ENCODE data around the gene PFKFB1.
"Not testable (repeated sequence)": the region's sequence is repeated elsewhere in the genome, so short reads cannot be mapped to it uniquely, and the experiment has no call there.

The PFKFB1 gene

DNA sequence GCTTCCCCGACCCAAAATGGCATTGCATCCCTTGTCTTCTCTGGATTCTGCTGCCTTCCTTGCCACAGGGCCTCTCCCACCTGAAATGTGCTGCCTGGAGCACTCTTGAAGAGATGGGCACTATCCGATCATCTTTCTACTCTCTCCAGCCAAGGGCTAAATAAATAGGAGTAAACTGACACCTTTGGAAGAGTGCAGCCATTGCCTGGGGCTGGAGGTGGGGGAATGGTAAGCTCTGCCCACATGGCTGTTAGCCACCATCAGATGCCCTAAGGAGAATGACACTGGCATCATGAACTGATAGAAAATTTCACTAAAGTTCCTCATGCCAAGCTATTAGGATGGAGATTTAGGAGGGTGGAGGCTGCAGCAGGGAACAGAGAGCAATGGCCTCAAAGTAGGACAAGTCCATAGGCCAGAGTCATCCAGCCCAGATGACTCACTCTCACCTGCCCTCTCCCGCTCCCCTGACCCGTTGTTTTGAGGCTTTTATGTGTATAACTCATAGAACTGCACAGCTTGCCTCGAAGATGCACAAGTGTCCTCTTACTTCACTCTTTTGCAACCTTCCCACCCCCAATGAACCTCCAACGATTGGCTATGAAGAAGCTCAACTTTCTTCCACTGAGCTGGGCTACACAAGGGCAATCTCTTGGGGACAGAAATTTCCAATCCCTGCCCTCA, 822 bp upstream of the PFKFB1 start:
- FAIRE-seq = no peak
- DNase-seq (ENCODE audit: insufficient read length, low spot score) = no peak

DNA sequence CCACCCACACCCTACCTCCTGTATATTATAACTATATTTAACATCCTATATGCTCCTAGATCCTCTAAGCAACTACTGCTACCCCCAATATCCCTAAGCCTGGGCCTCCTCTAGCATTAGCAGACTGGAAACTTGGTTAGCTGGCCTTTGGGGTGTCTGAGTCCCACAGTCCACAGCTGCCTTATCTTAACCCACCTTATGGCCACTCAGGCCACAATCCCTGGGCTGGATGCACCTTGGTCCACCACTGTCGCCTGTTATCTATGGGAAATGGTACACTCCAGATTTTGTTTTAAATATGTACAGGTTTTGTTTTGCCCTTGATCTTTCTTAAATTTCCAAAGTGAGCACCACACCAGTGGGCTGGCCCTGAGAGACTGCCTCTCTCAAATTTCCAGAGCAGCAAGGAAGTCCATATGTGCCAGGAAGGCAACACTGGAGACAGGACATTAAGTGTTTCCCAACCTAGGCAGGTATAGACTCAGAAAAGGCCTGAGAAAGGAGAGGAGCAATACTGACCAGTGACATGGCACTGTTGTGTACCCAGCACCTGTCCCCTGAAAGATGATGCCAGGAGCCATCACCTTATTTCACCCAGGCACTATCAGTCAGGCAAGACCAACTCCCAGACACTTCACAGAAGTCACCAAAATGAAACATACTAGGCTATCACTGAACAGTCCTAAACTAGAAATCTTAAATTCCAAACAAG, 921 bp downstream of the PFKFB1 start:
- FAIRE-seq (no peak), DNase-seq (ENCODE audit: insufficient read length, low spot score) (no peak)

DNA sequence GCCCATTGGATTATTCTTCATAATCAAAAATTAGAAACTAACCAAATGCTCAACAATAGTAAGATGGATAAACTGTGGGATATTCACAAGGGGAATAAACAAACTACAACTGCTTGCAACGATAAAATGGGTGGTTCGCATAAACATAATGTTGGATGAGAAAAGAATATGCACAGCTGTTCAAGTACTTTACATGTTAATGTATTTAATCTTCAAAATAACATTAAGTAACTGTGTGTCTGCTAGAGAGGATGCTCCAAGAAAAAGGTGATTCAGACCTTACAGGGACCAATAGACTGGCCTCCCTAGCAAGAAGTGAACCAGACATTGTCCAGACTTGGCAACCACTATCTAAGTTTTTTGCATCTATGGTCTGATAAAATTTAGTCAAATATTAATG, 2.3 kb downstream of the PFKFB1 start:
- DNase-seq (ENCODE audit: insufficient read length, low spot score) (no peak), FAIRE-seq (no peak)

DNA sequence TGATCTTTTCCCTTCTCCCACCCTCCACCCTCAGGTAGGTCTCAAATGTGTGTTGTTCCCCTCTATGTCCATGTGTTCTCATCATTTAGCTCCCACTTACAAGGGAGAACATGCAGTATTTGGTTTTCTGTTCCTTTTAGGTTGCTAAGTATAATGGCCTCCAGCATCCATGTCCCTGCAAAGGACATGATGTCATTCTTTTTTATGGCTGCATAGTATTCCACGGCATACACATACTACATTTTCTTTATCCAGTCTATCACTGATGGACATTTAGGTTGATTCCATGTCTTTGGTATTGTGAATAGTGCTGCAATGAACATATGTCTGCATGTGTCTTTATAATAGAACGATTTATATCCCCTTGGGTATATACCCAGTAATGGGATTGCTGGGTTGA, 10.7 kb downstream of the PFKFB1 start:
- DNase-seq (ENCODE audit: insufficient read length, low spot score); FAIRE-seq: not testable (repeated sequence)

DNA sequence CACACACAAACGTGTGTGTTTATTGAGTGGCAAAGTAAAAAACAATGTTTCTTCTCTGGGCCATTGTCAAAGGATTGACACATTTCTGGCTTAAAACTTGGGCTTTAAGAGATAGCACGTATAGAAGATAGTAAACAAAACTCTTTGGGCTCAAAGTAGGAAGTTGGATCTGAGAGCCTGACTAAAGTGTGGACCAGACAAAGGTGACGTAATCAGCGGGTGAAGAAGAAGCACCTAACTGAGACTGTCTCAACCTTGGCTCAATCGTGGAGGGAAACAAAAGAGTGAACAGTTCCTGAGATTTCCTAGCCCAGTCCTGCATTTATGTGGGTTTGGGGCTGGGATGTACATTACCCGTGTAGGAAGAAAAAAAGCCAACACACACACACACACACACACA, 13.7 kb downstream of the PFKFB1 start:
- DNase-seq (ENCODE audit: insufficient read length, low spot score) (no peak), FAIRE-seq (no peak)

DNA sequence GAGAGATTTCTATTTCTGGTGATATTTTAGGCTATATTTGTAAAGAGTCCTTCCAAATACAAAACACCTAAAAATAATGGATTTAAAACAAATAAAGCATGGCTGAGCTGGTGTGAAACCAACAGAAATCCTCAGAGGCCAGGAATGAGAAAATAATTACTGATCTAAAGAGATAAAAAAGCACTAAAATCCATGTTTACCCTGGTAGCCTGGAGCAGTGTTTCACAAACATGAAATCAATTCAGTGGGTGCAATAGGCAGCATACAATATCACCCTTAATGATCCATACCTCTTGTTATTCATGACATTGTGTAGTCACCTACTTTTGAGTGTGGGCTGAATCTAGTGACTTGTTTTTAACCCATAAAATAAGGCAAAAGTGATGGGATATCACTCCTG, 14.6 kb downstream of the PFKFB1 start:
- no peak for DNase-seq (ENCODE audit: insufficient read length, low spot score)
- FAIRE-seq = no peak

DNA sequence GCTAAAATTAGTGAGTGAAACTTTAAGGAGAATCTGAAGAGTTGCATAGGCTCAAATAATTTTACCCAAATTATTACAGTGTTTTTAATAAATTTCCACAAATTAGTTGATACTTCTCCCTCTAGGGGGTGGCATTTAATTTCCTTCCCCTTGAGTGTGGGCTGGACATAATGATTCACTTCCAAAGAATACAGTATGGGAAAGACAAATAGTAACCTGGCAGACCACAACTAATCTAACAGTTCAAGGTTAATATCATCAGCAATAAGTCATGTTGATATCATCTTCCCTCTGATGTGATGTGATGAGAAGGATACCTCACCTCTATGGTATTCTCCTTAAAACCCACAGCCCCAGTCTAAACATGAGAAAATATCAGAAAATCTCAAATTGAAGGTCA, 15.5 kb downstream of the PFKFB1 start:
- no peak for FAIRE-seq

DNA sequence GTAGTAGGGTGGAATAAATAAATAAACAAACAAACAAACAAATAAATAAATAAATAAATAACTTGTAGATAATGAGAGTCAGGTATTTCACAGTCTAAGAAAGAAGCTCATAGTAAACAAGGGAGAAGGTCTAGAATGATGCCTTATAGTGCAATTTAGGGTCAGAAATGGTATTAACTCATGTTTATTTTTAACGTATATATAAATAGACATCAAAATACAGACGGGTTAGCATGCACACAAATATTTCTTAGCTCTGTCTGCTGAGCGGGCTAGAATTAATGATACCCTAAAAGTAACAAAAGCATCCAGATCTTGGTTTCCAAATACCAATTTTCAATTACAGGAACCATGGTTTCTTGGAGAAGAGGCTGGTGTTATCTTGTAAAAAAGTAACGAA, 16.6 kb downstream of the PFKFB1 start:
- no peak for DNase-seq (ENCODE audit: insufficient read length, low spot score)
- no peak for FAIRE-seq

More for the DNA sequence above, 15.5 kb downstream of the PFKFB1 start:
- DNase-seq (ENCODE audit: insufficient read length, low spot score) = no peak

DNA sequence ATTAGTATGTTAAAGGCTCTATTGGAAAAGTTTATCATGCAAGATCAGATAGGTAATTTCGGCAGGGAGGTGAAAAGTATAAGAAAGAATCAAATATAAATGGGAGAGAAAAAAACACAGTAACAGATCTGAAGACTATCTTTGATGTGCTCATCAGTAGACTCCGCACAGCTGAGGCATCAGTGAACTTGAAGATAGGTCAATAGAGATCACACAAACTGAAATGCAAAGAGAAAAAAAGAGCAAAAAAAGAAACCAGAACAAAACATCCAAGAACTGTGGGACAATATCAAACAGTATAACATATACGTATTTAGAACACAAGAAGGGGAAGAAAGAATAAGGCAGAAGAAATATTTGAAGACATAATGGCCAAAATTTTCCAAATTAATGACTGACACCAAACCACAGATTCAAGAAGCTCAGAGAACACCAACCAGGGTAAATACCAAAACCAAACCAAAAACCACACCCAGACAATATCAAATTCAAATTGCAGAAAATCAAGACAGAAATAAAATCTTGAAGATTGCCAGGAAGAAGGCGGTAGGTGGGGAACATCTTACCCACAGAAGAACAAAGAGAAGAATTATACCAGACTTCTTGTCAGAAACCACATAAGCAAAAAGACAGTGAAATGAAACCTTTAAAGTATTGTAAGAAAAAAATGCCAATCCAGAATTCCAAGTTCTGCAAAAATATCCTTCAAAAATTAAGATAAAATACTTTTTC, 29.1 kb downstream of the PFKFB1 start:
- FAIRE-seq (no peak), DNase-seq (ENCODE audit: insufficient read length, low spot score) (no peak)

DNA sequence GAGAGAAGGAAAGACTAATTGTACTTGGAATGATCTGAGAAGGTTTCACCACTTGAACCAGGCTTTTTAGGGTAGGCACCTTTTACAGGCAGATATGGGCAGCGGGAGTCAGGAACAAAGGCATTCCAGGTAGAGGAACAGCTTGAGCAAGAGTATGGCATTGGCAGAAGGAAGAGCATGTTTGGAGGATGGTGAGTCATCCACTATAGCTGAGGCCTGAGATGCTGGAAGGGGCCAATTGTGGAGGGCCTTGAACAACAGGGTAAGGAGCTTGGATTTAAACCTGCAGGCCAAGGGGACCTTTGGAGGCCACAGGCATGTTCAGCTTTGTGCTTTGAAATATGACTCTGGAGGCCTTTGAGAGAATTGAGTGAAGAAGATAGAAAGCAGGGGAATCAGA, 32.2 kb downstream of the PFKFB1 start:
- FAIRE-seq (no peak), DNase-seq (ENCODE audit: insufficient read length, low spot score) (no peak)

DNA sequence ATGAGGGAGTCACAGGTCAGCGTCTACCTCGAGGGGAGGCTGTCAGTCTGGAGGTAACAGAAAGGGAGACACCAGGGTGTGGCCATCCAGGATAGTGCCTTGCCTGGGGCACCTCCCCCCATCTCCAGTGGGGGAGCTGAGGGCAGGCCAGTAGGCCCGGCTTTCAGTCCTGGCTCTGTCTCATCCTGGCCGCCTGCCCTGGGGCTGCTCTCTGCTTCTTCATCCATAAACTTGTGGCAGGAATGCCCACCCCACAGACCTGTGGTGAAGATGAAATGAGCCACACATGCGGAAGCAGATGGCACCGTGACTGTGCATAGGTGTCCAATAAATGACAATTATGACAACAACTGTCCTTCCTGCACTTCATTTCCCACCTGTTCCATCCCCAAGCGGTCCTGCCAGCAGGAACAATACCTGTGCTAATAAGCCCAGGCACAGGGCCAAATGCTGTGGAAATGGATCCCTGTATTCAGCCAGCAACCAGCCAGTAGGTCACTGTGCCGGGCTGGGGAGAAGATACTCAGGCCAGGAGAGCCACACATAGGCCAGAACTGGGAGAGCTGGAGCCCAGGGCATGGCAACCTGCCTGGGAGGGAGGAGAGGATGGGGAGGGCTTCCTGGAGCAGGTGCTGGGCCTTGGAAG, 43.1 kb downstream of the PFKFB1 start:
- no peak for FAIRE-seq

DNA sequence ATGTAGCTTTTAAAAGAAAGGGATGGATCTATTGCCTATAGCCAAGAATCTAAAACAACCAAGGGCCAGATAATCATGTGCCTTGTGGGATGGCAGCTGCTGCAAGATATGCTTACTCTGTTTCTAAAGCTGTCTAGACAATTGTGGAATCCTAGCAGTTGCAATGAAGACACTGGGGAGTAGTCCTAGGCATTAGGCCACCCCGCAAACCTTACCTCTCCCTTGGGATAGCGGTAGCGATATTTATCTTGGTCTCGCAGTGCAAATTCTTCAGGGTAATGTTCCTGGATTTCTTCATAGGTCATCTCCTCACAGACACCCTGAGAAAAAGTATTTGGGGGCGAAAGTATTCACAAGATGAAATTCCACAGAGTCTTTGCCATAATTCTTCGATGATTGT, 48.8 kb downstream of the PFKFB1 start:
- DNase-seq (ENCODE audit: insufficient read length, low spot score) = no peak
- no peak for FAIRE-seq

More for the DNA sequence above, 43.1 kb downstream of the PFKFB1 start:
- DNase-seq (ENCODE audit: insufficient read length, low spot score) = no peak

DNA sequence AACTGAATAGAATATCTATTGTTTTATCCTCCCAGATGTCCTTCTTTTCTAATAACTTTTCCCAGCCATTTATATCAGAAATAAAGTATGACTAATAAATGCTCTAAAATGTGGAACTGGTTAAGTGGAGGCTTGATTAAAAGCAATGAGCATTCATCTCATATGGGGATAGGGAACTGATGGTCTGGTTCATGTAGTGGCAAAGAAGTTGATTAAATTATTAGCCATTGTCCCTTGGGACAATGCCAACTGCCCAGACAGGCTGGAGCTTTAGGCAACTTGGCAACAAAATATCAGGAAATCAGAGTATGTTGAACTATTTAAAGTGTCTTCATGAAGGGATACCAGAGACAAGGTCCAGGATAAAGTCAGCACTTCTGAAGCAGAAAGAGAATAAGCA, 49.2 kb downstream of the PFKFB1 start:
- FAIRE-seq = no peak
- DNase-seq (ENCODE audit: insufficient read length, low spot score) = no peak

DNA sequence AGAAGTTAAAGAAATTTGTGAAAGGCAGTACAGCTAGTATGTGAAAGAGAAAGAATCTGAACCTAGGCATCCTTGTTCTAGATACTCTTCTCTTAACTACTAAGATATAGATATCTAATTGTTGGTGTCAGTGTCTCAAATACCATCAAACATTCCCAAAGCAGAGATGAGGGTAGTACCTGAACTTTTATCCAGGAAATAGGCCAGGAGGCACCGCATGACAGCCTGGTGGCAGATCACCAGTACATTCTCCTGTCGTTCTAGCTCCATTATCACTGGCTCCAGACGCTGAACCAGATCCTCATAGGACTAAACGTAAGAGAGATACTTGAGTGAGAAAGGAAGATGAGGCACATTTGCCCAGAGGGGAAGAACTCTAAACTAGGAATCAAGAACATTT, 56.6 kb downstream of the PFKFB1 start:
- FAIRE-seq = no peak

DNA sequence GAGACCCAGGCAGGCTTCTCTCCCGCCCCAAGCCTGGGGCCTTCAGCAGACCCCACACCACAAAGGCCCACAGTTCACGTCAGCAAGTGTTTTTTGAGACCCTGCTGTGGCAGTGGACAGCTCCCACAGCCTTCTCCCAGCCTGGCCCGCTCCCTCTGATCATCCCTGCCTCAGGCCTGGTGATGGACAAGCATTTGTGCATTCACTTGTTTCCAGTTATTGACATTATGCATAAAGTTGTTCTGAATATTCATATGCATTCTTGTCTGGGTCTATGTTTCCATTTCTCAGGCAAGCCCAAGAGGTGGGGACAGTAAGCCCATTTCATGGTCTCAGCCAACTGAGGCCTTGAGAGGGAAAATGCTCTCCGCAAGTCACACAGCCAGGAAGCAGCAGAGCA, 58.7 kb downstream of the PFKFB1 start:
- DNase-seq (ENCODE audit: insufficient read length, low spot score) (no peak), FAIRE-seq (no peak)

More for the DNA sequence above, 56.6 kb downstream of the PFKFB1 start:
- no peak for DNase-seq (ENCODE audit: insufficient read length, low spot score)

DNA sequence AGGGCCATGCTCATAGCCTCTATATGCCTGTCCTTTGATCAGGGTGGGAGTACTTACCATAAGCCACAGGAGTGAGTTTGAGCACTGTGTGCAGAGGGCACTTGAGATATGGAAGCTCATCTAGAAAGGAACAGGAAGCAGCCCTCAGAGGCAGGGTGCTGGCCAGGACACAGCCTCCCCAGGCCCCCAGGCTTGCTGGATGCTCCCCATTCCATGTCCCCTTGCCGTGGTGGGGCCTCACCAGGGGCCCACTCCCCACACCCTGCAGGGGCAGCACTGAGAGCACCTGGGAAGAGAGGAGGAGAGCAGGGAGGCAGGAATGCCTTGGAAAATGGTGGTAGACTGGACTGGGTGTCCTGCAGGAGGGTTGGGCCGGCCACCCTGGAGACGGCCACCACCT, 59.1 kb downstream of the PFKFB1 start:
- FAIRE-seq (no peak), DNase-seq (ENCODE audit: insufficient read length, low spot score) (no peak)

DNA sequence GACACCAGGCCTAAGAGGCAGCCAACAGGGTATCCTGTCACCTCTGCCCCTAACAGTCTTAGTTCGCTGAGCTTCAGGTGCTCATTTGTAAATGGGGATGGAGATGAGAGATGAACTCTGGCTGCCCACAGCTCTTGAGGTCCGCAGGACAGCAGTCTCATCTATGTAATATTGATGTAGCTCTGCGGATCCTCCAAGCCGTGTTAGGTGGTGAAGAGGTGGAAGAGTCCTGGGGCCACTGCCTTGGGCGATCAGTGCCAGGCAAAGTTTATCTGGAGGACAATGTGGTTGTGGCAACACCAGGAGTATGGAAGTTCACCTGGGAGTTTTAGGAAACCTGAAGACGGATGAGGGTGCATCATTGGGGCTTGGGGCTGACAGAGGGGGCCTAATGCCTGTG, 59.9 kb downstream of the PFKFB1 start:
- FAIRE-seq (no peak), DNase-seq (ENCODE audit: insufficient read length, low spot score) (no peak)

DNA sequence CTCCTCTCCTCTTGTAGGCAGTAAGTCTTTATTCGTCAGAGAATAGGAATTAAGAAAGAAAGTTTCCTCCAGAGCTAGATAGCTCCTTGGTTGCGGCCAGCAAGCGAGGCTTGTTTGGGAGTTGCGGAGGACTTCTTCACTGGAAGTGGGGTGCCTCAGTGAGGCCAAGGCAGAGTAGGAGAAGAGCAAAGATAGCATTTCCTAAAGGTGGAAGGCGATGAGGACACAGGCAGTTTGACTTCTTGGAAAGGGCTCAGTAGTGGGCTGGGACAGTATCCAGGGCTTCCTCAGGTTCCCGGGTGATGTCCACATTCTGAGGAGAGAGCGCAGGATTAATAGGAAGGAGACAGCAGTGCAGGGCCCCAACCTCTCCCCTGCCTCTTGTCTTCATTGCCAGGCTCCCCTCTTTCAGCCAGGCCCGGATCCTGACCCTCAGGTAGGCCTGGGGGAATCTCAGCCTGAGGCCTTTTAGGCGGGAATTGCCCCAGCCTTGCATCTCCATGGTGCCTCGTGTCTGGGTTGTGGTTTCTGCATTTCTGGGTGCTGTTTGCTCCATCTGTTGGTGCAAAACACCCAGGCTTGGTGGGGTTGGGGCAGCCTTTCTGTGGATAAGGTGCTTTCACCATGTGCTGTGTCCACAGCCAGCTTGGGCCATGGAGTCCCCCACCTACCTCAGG, 60.7 kb downstream of the PFKFB1 start:
- FAIRE-seq = no peak
- no peak for DNase-seq (ENCODE audit: insufficient read length, low spot score)

DNA sequence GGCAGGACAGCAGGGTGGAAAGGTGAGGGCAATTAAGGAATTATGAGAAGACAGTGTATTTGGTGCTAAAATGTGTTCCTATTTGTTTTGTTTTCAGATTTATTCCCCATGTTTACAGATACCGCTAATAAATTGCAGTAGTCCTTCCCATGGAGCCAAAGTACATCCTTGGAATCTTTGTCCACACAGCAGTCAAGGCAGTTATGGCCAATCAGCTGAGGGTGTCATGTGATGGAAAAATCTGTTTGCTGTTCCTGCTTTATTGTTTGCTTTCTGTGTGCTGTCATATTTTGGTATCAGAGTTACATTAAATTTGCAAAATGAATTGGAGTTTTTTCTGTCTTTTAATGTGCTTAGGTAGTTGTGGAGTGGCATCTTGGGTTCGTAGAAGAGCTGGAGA, 62.9 kb downstream of the PFKFB1 start:
- no peak for FAIRE-seq
- no peak for DNase-seq (ENCODE audit: insufficient read length, low spot score)

DNA sequence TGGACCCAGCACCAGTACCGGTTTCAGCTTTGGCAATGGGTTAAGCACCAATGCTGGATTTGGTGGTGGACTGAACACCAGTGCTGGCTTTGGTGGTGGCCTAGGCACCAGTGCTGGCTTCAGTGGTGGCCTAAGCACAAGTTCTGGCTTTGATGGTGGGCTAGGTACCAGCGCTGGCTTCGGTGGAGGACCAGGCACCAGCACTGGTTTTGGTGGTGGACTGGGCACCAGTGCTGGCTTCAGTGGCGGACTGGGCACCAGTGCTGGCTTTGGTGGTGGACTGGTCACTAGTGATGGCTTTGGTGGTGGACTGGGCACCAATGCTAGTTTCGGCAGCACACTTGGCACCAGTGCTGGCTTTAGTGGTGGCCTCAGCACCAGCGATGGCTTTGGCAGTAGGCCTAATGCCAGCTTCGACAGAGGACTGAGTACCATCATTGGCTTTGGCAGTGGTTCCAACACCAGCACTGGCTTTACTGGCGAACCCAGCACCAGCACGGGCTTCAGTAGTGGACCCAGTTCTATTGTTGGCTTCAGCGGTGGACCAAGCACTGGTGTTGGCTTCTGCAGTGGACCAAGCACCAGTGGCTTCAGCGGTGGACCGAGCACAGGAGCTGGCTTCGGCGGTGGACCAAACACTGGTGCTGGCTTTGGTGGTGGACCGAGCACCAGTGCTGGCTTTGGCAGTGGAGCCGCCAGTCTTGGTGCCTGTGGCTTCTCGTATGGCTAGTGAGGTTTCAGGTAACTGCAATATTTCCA, 63.5 kb downstream of the PFKFB1 start:
- FAIRE-seq (no peak), DNase-seq (ENCODE audit: insufficient read length, low spot score) (no peak)

All from HTR-8/SVneo (cell line).